NCI-H2171 treated with DMSO at 0.1 percent for 48 hours (cell line): ENCODE data around the gene KCNK16.

Source experiments
- DNase-seq: peaks from one replicate; lab custom pipeline; 2025; lab: John Stamatoyannopoulos, UW

KCNK16 gene

DNA sequence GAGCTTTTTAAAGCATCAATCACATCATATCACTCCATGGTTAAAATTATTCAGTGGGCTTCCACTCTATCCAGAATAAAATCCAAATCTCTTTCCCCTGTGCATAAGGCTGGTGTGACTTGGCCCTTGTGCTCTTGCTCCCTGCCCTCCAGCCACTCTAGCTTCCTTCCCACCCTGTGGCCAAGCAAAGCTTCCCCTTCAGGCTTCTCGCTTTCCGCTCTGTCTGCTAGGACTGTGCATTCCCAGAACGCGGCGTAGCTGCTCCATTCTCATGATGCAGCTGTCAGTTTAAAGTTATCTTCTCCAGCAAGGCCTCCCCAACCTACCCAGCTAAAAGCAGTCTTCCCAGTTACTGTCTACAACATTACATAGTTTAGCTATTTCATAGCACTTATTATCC lies 19.4 kb upstream of the KCNK16 start:
- DNase-seq, result no peak

DNA sequence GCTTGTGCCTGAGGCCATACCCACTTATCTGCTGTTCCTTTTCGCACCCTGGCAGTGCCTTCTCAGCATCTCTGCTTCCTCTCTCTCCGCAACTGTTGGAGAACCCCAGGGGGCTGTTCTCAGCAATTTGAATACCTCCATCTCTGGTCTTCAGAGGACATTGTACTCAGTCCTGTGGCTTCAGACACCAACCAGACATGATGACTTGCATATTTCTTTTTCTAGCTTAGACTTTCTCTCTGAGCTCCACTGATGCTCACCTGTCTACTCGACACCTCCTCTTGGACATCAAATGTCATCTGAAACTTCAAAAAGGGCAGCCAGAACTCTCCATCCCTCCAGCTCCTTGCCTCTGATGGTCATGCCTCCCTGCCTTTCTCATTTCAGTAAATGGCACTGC lies 18.9 kb upstream of the KCNK16 start:
- DNase-seq, result no peak

DNA sequence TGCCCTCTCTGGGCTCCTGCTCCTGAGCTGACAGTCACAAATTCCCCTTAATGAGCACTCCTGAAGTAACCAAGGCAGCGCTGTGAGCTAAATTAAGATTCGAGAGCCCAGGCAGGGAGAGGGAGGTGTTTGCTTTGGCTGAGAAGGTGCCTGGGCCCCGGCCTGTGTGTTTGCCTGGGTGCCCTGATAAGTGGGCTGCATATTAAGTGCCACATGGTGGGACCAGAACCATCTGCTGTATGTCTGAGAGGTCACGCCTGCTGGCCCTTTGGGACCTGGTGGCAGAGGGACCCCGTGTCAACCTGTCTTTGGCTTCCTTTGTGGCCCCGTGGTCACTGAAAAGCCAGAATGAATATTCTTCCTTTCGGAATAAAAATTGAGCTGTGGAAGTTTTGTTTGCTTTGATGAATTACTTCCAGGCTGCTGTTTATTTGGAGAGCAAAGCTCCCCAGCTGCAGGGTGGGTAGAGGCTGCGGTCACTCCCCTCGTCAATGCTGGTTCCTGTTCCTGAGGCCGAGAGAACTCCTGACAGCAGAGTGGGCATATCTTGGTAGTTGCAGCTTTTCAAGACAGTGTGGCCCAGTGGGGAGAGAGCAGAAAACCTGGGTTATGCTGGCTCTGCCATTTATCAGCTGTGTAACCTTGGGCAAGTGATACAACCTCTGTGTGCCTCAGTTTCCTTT lies 17.5 kb upstream of the KCNK16 start:
- DNase-seq, result peak; percentile 88

DNA sequence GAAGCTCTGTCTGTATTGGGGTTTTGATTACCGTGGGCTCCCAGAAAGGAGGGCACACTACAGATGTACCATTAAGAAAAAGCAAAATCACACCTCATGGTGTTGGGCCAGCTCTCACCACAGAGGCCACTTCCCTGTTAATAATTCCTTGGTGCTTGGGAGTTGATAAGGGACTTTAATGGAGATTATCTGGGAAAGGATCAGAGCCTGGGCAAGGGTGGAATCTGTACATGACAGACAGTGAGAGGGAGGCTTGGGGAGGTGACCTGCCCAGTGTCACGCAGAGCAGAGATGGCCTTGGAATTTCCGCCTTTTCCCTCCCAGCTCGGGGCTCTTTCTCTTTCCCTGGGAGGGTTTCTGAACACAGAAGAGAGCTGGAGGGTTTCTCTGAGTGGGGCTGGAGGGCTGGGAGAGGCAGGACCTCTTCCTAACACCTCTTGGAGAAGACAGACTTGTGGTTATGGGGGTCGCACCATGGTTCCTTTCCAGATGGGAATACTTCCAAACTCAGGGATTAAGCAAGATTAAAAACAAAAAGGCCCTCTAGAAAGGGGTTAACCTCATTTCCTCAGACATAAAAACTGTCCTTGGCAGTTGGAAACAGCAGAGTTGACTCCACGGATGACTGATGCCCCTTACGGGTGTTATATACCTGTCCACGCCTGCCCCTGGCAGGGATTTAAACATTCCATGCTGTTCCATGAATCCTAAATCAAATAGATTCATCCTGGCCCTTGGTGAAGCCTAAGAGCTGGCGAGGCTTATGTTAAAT lies 16.8 kb upstream of the KCNK16 start:
- DNase-seq, result no peak

DNA sequence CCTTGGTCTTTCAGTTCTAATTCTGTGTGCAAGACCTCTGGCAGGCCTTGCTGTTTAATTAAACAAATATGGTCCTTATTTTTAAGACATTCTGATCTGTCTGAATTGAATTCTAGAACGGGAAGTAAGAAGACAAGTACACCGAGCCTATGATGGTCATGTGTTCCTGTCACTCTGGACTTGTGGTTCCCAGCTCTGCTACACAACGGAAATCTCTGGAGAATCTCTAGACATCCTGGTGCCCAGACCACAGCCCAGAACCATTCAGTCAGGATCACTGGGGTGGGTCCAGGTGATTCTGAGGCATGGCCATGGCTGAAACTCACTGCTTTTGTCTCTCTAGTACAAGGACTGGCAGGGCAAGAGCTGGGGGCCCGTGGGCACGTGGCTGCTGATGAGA lies 15.9 kb upstream of the KCNK16 start:
- no peak for DNase-seq

DNA sequence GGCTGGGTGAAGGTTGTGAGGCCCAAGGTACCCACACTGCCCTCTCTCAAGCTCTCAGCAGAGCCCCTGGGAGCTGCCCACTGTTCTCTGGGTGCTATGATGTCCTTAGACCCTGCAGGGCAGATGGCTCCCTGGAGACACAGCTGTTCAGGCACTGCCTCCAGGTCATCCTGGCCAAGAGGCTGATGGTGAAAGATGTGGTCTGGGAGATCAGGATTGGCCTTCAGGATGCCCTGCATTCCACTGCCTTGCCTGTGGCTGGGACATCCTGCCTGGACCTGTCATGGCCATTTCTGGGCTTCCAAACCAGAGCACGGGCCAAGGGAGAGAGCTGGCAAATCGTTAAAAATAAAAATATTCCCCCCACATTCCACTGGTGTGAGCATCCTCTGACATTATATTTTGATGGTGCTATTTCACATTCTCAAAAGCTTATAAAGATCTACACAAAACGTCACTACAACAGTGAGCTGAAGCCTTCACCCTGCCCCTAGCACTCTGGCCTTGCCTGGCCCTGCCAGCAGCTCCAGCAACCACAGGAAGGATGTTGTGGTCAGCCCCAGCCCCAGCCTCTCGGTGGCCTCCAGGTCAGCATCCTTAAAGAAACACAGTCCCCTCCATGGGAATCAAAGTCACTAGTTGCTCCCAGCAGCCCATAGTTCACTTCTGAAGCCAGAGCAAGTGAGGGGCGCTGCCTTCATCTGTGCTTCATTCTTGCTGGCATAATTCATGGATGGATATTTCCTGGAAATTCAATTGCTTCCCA lies 13.5 kb upstream of the KCNK16 start:
- no peak for DNase-seq

DNA sequence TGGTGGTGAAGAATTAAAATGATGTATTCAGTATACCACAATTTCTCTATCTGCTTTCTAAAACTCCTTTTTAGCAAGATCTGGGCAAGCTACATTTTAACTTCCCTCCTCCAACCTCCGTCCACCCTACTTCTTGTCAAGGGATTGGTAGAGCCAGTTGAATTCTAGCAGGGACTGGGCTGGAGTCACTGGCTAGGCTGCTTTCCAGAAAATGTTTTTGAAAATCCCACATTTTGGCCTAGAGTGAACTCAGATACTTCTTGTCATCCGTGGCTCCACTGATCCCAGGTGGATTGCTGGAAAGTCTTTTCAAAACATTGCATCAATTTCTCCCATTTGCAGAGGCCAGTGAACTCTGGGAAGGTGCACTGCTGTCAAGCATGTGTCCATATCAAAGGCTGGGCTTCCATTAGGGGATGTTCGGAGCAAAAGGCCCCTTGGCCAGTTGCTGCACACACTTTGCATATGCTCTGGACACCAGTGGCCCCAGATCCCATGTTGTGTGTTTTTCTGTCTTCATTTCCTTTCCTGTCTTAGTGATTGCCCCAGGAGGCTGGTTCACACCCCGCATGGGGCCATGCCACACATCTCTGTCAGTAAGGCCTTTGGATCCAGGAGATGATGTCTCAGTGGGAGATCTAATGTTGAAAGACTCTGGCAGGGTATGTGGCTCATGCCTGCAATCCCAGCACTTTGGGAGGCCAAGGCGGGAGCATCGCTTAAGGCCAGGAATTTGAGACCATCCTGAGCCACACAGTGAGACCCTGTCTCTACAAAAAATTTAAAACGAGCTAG lies 11.3 kb upstream of the KCNK16 start:
- no peak for DNase-seq

DNA sequence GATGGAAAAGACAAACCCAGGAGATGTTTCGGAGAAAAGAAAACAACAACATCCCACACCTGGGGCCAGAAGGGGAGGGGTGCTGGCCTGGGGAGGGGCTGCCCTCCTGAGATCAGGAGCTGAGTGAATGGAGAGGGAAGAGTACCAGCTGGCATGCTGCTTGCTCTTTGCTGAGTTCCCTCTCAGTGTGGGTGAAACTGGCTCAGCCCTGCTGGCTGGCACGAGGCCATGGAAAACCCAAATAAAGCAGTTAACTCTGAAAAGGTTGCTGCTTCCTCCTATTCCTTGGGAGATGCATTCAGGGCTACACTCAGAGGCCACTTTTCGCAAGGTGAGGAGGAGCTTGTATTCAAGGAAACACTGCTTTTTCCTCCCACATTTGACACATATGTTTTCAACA lies 8.0 kb upstream of the KCNK16 start:
- peak; percentile 83 for DNase-seq

DNA sequence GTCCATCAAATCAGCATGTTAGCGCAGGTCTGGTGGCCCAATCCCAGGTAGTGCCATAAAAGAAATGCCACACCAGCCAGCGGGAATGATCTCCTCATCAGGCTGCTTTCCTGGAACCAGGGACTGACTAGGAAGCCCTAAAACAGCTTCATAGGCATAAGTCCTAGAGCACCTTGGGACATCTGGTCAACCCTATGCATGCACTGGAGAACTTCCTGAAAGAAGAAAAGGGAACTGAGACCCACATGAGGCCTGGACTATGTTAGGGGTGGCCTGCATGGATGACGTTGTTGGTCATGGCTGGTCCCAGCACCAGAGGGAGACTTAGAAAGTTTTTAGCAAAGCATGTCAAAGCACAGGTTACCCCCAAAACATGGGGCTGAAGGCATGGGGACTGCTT lies 7.6 kb upstream of the KCNK16 start:
- DNase-seq, result no peak

DNA sequence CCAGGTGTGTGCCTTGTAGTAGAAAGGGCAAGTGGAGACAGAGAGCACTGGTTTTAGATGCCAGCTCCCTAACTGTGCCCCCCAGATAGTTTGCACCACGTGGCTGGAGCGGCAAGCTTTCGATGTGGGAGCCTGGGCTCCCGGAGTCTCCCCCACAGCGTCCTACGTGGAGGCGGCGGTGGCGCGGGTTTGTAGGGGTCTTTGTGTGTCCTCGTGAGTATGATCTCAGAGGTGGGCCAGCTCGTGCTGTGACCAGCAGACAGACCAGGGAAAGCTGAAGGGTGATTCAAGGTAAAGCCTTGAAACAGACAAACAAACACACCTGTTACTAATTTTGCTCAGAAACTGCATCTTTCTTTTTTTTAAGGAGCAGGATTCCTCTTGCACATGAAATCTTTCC lies 5.6 kb upstream of the KCNK16 start:
- DNase-seq, result peak; percentile 49

DNA sequence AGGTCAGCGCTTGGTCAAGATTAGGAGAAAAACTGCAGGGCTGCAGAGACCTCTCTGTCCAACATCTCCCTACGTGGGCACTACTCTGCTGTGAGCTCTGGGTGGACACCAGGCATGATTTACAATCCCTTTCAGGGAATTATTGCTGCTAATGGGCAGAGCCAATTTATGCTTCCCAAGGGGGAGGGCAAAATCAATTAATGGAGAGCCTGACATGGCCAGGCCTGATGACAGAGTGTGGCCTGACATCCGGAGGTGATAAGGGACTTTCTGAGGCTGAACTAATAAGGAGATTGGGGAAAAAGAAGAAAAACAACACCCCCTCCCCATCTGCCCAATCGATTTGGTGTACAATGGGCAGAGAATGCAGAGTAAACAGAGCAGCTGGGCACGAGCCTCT lies 5.0 kb upstream of the KCNK16 start:
- no peak for DNase-seq

DNA sequence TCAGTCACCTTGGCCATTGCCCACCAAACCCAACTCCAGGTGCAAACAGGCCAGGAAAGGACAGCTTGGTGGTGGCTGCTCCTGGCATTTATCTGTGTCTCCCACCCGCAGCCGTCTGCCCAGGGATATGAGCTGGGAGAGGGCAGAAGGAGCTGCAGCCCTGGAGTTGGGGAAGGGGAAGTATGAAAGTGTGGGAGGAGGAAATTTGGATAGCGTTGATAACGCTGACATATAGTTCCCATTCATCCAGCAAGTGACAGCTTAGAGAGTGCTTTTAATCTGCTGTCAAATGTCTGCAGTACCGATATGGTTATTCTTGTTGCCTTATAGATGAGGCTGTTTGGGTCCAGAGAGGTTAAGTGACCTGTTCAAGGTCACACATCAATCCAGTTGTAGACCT lies 741 bp downstream of the KCNK16 start:
- DNase-seq, result no peak

DNA sequence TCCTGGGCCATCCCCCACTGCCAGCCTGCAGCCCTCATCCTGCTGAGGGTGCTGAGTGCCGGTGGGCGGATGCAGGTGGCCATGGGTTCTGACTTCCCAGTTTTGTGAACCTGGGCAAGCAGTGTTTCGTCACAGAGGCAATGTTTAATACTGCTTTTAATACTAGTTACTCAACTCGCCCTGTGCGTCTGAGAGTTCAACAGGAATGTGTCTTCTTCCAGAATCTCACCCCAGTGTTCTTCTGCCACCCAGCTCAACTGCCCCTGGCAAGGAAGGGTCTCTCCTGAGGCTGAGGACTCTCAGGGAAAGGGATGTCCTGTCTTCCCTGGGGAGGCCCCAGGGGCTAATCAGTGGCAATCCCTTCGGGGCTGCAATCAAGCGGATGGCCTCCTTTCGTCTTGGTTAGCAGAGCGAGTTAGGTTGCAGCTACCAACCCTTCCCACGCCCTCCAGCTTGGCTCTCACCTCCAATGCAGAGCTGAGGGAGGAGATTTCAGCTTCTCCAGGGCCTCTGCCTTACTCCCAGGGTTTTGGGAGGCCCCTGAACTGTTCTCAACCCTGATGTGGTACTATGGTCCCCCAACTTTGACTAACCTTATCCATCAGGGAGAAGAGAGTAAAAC lies 2.0 kb downstream of the KCNK16 start:
- DNase-seq, result no peak

DNA sequence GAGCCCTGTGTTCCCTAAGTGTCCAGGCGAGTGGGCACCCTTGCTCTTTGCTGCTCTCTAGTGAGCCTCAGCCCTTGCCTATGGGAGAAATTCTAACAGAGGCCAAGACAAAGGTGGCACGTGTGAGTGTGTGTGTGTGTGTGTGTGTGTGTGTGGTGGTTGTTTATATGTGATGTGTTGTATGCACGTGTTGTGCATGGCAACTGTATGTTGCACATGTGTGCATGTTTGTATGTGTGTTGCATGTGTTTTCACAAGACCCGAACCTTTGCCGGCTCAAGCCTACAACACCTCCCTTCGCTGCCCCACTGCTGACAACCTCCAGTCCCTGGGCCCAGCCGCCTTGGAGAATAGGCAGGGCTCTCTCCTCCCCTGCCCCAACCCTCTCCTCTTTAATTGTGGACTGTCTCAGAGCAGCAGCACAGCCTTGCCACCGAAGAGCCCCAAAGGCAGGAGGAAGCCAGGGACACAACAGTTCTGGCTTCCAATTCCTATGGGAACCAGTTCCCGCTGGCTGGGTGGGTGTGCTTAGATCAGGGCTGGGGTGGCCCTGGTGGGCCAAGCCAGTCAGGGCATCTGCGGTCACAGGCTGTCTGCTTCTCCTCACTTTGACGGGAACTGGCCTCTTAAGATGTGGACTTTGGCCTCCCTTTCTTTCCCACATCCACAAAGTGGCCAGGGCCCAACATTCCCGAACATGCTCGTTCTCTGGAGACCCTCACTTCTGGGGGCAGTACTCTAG lies 2.7 kb downstream of the KCNK16 start:
- no peak for DNase-seq

DNA sequence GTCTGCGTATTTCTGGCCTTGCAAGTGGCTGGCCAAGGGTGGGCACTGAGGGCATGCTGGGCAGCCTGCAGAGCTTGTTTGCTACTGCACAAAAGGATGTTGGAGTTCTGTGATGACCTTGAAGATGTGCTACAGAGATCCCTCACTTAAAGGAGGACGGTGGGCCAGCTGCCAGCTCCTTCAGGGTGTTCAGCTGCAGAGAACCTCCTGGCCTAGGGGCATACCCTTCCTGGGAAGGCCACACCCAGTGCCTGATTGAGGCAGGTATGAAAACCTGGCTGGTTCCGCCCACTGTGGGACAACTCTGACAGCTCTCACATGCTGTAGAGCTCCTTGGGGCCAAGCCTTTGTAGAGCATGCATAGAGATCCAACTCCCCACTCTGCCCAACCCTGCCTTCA lies 5.2 kb downstream of the KCNK16 start:
- DNase-seq, result no peak

DNA sequence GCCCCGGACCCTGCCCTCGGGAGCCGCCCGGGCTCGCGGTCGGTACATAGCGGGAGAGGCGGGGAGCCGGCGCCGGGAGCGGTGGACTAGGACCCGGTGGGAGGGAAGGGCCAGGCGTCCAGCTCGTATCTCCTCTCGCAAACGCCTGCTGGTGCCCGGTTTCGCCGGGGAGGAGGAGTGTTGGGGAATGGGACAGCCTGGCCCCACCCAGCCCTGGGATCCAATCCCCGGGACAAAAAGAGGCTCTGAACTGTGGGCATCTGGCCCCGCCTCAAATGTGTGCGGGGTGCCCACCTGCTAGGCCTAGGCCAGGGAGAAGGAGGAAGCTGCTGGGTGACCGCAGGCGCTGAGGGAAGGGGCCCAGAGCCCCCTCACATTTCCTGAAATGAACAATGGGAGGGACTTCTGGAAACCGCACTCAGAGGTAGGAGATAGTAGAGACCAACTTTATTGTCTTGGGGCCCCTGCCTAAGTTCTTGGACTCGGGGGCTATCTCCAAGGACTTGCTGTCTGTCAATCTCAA lies 8.2 kb downstream of the KCNK16 start, which contains the start of gene KCNK17:
Gene KCNK17 (minus strand): TSS at position 147 of the 523 bp plus-strand sequence. CDS start 99 bp downstream, at position 48.
- DNase-seq, result no peak

DNA sequence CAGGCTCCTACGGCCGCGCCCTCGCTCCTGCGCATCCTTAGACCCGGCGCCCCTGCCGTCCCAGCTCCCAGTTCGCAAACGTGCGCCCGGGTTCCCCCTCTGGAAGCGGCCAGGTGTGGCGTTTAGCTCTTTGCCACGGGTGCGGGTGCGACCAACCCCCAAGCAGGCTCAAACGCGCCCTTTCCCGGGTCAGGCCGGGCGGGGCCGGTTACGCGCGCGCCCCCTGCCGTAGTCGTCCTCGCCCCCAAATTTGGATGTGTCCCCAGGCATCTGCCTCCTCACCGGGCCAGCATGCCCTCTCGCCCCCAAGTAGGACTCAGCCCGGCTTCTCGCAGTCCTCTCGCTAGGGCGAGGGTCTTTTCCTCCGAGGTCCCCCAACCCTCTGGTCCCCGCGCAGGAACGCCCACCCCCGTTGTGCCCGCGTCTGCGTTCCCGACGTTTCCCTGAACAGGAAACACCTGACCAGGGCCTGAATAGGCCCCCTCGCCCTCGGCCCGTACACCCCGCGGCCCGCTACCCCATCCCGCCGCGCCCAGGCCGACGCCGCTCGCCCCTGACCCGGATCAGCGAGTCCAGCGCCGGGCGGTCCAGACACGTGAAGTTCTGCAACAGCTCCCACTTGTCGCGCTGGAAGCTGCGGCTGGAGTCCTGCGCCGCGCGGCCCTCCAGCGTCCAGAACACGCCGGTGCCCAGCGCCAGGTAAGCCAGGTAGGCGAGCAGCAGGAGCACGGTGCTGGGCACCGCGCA lies 8.8 kb downstream of the KCNK16 start:
- DNase-seq, result peak; percentile 45

DNA sequence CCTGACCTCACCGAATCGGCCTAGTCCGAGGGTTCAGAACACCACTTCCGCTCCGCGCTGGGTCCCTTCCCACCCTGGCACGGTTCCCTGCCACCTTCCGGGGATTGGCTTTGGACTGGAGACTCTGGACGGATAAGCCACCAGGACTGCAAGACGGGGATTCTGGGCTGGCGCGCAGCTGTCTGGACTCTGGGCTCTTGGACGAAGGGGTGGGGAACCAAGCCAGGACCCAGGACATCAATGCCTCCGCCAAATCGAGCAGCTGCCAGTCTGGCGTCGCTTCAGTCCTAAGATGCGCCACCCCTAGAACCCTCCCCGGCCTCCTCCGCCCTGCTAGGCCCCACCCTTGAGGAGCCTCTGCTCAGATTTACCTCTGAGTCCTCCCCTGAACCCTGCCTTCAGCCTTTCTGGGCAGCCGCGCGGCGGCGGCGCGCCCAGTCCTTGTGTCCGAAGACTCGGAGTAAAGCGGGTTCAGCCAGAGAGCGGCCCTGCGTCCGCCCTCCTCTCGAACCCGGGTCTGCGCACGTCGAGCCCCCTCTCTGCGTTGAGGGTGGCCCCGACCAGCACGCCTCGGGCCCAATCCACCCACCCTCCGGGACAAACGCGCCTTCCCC lies 9.5 kb downstream of the KCNK16 start:
- DNase-seq, result no peak

DNA sequence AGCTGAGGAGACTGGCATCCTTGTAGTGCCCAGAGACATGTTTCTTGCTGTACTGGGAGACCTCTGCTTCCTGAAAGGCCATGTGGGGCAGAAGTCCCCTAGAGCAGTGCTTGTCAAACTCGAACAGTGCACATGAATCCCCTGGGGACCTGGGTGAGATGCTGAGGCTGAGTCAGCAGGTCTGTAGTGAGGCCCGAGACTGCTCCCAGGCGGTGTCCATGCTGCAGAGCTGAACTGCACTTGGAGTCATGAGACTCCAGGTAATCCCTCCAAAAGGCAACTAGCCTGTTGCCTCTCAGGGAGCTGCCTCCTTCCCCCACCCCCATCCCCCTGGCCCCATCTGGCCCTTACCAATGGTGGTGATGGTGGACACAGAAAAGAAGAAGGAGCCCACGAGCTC lies 12.0 kb downstream of the KCNK16 start:
- no peak for DNase-seq
